HG03039 (cell line): ENCODE measurements around the gene ZNF662.
A peak's percentile ranks its signal among the peaks of the same experiment; 100 is the strongest.

Experiments
- ATAC-seq: cut with Tn5 transposase; IDR thresholded peaks from one replicate; pipeline ENCODE4 v1.9.1; 2021; ENCODE audit warnings: mild to moderate bottlenecking, moderate library complexity; ENCODE audit not compliant: unreplicated experiment

The ZNF662 gene

DNA sequence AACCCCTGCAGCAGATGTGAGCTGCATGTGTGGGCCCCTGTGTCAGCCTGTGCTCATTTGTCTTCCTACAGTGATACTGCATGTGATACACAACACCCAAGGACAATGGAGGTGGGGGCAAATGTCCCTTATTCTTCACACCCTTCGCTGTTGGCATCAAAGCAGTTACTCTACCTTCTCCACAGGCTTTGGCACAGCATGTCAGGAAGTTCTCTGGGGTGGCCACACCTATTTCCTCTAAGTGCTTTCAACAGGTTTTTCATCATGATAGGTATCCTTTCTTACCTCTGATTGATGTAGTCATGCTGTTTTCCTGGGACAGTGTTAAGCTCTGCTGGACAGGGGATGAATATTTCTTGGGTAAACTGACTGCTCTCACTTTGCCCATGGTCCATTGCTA lies 29.5 kb downstream of the ZNF662 start:
- no peak for ATAC-seq

DNA sequence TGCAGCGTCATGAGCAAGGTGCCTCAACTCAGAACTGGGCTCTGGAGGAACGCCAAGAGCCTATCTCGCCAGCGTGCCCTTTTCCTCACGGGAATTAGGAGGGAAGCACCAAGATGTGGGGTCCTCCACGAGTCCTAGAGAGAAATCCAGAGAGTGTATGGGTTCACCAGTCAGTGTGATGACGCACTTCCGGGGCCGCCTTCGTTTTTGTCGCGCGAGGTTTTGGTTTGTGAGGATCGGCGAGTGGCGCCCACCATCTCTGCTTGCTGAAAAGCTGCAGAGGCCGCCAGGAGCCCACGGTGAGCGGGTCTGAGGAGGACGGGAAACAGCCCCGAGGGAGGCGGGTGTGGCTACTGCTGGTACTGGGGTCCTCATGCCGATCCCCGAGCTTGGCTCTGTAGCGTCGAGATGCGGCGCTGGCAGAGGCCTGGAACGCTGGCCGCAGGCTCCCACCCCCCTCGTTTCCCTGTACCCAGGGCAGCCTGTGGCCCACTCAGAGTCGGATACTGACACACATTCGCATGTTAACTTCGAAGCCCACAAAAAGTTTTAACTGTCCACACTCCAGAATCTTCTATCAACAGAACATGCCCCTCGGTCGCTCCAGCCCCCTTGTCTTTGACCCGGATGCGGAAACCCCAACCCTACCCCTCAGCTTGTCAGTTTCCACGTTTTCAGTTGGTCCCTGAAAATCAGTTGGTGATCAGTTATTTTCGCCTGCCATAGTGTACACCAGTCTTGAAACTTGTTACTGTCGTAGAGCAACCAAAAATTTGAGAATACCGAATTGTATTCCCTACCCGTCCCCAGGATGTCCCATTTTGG lies 30.4 kb downstream of the ZNF662 start:
- ATAC-seq = no peak

DNA sequence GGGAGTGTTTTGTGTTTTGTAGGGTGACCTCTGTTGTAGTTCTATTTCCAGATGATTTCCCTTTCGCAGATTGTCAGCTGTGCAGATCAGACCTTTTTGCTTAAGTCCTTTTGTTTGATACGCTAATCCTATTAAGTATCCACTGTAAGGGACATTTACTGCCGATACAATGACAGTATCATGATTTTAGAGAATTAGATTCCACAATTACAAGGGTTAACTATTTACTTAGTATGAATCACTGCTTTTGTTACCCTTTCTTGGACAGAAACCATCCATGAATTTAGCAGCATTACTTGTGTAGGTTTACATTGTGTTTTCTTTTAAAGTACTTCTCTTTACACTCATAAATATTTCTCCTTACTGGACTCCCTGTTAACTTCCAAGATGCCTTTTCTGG lies 31.4 kb downstream of the ZNF662 start:
- ATAC-seq = no peak

DNA sequence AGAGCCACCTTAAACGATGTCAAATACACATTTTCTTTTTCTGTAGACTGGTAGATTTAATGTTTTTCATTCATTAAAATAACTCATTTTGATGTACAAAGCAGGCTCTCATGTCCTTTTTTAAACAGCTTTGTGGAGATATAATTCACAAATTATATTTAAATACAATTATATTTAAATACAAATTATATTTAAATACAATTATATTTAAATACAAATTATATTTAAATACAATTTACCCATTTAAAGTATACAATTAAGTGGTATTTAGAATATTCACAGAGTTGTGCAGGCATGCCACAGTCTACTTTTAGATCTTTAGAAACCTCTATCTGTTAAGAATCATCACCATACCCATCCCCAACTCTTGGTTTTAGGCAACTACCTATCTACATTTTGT lies 36.8 kb downstream of the ZNF662 start:
- ATAC-seq = no peak

DNA sequence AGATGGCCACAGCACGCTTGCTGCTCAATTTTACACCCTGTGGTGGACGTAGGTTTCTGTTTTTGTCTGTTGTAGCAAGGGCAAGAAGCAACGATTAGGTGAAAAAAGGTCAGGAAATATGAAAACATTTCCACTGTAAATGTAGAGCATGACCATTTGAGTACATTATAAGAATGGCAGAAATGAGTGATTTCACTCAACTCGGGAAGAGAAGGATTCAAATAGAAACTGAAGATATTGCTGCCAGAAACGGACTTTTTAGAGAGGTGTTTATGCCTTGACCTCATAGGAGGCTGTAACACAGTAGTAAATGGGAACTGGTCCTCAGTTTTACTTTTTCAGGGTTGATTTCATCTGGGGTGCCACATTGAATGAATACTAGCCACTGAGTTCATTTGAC lies 40.1 kb downstream of the ZNF662 start:
- peak; percentile 54 for ATAC-seq

DNA sequence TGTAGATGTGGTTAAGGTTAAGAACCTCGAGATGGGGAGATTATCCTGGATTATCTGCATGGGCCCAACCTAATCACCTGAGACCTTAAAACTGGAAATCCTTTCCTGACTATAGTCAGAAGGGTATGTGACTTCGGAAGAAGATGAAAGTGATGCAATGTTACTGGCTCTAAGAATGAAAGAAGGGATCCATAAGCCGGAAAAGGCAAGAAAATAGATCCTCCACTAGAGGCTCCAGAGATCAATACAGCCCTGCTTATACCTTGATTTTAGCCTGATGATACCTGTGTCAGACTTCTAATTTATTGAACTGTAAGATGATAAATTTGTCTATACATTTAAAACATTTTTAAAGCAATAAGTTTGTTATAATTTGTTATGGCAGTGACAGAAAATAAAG lies 51.6 kb downstream of the ZNF662 start:
- no peak for ATAC-seq

DNA sequence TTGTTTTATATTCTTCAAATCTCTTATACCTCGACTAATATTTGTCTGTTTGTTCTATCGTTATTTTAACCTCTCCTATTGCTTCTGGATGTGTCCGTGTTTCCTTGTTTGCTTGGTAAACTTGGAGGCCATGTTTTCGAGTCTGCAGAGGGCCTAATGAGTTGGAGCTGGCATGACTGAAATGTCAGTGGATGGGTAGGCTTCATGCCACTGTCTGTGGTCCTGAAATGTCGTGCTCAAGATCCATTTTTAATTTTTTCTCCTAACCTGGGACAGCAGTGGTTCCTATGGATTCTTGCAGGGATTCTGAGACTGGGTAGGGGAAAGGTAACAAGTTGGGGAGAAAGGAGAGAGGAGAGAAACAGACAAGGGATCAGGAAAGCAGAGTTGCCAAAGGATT lies 54.3 kb downstream of the ZNF662 start:
- ATAC-seq = no peak

DNA sequence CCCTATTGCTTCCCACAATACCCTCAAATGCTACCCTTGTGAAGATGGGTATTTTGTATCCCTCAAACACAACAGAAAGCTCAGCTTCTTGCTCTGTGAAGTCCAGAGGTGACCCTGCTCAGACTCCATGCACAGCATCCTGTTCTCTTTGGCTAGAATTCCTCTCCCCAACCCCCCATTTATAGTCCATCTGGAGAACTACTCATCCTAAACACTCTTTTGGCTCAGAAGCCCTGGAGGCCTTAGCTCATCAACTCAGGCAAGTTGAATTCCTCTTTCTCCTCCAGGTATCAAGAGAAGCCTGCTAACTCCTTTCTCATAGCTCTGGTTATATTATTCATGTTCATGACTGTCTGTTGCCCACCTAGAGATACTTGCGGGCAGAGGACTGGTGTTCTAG lies 54.8 kb downstream of the ZNF662 start:
- no peak for ATAC-seq

DNA sequence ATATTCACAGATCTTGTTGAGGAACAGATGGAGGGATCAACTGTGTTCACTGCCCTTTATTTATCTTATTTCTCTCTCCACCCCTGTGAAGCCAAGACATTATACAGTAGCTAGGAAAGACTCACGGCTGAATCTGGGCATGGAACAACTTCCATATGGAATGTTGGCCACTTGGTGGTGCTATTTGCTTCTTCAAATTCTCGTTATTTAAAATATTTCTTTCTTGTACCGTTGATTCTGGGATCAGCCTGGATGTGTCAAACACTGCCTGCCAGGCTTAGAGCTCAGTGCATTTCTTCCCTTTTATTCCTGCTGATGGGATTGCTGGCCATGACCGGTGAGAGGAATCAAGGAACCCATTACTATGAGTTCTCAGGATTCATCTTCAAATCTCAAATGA lies 55.7 kb downstream of the ZNF662 start:
- no peak for ATAC-seq

DNA sequence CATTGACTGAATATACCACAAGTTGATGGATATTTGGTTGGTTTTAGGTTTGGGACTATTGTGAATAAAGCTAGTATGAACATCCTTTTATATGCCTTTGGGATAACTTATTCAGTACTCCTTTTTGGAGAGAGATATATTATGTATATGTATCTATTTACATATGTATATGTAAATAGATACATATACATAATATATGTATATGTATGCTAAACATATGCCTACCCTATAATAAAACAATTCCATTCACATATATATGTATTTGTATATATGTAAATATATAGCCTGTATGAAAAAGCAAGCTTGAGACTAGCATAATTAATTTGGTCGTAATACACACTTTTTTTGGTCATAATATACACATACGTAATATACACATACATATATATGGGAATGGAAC lies 57.3 kb downstream of the ZNF662 start:
- no peak for ATAC-seq

DNA sequence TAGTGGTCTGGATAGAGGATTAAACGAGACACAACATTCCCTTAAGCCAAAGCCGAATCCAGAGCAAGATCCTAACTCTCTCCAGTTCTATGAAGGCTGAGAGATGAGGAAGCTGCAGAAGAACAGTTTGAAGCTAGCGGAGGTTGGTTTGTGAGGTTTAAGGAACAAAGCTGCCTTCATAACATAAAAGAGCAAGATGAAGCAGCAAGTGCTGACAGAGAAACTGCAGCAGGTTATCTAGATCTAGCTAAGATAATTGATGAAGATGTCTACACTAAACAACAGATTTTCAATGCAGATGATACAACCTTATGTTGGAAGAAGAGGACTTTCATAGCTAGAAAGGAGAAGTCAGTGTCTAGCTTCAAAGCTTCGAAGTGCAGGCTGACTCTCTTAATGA lies 58.3 kb downstream of the ZNF662 start:
- ATAC-seq = no peak
